Stimulated activated CD4-positive, alpha-beta T cell treated with anti-CD3 and anti-CD28 coated beads, Interleukin-1b, Interleukin-23, amount 100 ng/mL, for 48 hours (primary cell): ENCODE results near the gene APCS.

ENCODE experiments used
- DNase-seq: peaks from one replicate; pipeline ENCODE4 v3.0.0-alpha.2; 2020

Gene APCS, protein sequence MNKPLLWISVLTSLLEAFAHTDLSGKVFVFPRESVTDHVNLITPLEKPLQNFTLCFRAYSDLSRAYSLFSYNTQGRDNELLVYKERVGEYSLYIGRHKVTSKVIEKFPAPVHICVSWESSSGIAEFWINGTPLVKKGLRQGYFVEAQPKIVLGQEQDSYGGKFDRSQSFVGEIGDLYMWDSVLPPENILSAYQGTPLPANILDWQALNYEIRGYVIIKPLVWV

DNA sequence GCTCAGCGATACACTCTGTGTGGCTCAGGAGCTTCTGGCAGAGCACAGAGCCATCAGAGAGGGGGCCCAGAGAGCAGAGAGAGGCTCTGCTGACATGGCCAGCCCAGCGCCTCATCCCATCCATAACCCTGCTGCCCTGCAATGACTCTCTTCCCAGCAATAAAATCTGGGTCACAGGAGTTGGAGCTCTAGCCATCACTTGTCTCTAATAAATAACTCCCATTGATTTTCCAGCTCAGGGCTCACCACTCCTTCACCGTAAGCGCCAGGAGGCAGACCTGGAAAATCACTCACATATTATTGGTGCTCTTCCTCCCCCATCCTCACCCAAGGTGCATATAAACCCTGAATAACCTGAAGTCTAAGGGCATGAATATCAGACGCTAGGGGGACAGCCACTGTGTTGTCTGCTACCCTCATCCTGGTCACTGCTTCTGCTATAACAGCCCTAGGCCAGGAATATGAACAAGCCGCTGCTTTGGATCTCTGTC lies at the start of gene APCS:
APCS (plus strand) TSS at position 366 of the 491 bp plus-strand sequence; CDS start at position 462, 96 bp downstream.
- DNase-seq = no peak

DNA sequence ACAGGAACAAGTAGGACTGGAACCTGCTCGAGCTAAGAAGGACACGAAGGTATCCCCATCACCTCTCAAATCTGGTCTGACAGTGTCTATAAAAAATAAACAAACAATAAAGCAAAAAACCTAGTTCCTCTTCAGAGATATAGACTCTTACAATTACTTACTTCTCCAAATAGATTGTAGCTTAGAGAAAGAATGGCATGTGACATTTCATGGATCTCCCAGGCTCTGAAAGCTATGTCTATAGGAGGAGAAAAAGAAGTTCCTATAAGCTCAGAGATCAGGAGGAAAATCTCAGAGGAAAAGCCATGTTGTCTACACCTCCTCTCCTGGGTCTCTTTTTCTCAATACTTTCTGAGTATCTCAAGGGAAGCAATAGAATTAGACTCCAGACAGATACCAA lies 39.5 kb upstream of the APCS start:
- DNase-seq = no peak

DNA sequence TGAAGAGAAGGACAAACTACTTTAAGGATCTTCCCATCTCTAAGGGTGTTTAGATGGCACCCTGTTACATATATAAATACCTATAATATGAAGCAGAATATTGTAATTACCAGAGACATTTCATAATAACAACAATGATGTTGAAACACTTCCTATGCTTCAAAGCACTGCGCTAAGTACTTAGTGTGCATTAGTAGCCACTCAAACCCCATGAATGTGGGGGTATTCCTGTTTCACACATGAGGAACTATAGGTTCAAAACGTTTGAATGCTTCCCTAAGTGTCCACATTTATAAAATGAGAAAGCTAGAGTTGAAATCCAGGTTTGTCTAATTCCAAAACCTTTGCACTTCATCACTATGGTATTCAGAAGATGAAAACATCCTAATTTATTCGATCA lies 33.4 kb upstream of the APCS start:
- no peak for DNase-seq

DNA sequence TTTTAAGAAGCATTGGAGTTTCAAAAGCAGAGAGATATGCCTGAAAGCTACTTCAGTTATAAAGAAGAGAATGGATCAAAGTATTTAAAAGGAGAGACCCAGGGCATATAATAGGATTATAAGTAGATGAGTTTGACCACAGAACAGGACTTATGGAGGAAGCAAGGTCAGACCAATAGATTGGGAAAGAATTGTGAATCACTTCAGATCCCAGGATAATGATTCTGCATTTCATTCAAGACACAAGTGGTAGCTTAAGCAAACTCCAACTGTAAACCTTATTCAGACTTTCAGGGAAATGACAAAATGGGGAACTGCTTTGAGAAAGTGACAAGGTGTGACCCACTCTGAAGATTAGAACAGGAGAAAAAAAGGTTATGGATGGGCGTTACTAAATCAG lies 32.9 kb upstream of the APCS start:
- no peak for DNase-seq

DNA sequence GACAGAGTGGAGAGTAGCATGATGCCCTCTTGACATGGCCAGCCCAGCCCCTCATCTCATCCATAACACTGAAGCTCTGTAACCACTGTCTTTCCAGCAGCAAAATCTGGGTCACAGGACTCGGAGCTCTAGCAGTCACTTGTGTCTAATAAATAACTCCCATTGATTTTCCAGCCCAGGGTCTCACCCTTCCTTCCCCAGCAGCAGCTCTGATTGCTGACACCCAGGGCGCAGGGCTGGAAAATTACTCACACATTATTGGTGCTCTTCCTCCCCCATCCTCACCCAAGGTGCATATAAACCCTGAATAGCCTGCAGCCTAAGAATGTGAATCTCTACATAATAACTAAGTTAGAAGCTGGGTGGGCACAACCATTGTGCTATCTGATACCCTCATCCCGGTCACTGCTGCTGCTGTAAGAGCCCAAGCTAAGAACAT lies 30.7 kb upstream of the APCS start:
- no peak for DNase-seq

DNA sequence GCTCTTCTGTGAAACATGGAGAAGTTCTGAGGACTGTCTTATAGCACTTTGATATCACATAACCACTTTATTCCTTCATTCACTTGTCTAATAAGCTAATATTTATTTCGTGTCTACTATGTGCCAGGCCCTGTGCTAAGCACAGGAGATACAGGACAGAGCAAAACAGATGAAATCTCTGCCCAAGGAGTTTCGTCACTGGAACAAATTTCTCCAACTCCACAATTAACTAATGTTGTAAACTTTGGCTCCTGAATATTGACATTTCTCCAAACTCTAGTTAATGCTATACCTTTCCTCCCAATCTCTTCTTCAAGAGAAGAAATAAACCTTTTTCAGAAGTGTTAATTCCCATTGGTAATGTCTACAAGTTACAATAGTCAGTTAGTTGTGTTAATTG lies 27.0 kb upstream of the APCS start:
- no peak for DNase-seq

DNA sequence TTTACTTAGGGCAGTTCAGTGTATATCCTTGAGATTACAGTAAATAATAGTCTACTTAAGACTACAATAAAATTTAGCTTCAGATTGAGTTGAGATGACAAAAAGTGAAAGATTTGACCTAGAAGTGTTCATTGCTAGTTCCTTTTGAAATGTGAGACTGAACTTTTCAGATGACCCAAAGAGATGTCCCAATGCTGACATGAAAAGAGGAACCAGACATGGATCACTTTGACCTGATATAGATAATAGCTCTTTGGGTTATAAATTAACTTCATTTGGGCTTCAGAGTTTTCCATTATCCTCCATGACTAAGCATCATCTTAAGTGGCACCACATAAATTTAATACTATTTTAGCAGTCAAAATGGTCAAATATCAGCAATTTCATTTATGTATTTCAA lies 26.1 kb upstream of the APCS start:
- no peak for DNase-seq

DNA sequence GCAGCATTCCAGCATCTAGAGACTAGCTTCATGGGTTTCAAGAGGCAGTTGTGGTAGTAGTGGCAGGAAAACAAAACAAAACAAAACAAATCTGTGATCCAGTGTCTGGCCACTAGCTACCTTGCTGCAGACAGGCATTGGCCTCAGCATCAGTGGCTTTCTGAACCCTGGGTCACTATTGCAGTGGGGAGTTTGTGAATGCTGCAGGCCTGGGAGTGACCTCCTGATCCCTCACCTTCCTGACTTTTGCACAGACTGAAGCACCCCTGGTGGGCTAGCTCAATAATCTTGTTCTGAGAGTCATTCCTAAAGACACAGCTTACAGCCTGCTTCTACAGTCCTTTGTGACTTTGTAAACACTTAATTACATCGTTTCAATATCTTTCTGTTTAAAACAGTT lies 24.9 kb upstream of the APCS start:
- no peak for DNase-seq

DNA sequence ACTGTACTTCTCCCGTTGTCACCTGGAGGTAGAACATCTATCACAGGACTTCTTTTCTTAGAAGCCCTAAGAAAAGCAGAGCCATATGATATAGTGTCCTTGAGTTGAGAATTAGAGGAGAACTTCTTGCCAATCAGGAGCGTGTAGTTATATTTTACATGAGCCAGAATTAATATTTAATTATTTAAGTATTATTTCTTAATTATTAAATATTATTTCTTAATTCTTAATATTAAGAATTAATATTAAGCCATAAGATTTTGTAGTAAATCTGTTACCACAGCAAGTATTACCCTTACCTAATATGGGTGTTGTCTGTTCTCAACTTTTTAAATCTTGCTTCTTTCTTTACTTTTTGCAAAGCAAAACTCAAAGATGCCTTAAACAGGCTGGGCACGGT lies 10.2 kb upstream of the APCS start:
- no peak for DNase-seq

DNA sequence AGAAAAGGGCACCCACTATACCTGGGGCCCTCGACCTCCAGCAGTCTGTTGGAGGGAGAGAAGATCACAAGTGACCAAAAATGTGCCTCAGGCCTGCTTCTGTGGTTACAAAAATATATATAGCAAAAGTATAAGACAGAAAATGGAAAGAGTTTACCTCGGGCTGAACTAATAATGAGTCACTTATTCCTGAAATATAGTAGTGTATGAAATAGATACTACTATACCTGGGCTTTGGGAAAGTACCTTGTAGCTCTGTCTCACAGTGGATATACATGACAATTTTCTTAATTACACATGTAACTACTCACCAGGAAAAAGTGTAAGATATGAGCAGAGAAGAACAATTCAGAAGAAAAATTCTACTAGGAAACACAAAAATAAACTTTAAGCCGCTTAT lies 7.3 kb upstream of the APCS start:
- no peak for DNase-seq

DNA sequence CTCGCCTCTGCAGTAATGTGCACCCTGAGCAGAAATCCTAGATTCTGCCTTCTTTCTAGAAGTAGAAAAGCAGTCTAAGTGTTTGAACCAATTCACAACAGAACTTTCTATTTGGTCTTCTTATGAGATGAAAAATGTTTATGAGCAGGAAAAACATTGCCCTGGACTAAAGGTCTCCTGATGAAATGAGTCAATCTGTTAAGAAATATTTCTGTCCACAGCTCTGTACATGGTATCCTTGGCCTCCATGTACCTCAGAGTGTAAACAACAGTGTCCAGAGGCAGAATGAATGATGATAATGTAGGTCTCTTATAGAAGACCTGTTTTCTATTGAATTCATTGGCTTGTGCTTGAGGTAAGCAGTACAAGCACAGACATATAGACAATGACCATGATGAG lies 6.2 kb upstream of the APCS start:
- DNase-seq = no peak

DNA sequence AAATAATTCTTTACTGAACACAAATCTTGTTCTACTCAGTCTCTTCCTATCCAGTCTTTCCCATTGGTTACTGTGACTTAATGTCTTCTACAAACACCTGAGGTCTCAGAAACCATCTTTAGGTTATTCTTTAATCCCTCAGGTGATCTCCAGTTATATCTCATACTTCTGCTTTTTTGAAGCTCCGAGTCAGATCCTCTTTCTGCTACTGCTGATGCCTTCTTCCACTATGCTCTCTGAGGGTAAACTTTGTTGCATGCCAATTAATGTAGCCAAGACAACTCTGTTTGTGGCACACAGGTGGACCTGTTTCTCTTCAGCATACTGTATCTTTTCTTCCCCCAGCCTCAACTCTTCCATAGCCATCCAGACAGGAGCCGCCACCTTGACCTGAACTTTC lies 3.1 kb upstream of the APCS start:
- no peak for DNase-seq

DNA sequence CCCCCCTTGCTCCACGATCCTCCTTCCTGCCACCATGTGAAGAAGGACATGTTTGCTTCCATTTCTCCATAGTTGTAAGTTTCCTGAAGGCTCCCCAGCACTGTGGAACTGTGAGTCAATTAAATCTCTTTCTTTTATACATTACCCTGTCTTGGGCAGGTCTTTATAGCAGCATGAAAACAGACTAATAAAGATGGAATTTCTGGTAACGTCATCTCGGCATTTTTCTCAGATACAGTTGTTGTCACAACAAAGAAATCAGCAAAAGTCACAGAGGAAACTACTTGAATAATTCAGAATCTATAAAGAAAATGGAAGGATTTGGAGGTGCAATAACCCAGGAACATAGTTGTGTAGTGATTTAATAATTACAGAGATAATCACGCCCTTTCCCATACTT lies 4.4 kb downstream of the APCS start:
- DNase-seq = no peak

DNA sequence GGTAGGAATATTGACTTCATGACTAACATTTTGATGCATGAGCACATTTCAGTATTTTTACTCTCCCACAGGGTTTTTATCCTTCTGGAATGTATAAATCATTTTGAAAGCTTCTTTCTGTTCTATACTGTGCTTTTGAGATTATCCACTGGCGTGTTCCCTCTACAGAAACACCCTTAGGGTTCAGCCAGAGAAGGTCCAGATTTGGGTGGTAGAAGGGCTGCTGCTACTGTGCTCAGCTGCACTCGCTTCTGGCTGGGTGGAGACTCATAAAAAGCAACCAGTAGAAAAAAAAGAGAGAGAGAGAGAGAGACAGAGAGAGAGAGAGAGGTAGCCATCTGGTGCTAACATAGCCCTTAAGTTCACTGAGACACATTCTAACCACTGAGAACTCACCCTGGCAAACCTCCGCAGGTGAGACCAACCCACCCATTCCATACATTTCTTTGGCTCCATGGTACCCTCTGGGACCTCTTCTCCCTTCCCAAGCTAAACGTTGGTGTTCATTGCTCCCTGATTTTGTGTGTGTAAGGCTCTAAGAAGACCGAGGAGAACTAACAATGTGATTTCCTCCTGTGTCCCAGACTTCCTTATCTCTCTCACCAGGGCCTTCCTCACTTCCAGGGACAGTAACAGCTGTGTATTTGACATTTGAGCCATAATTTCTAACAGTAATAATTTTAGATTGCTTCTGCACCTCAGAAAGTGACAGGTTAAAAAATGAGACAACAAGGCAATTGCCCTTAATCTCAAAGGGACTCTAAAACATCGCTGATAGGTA lies 7.2 kb downstream of the APCS start:
- no peak for DNase-seq

DNA sequence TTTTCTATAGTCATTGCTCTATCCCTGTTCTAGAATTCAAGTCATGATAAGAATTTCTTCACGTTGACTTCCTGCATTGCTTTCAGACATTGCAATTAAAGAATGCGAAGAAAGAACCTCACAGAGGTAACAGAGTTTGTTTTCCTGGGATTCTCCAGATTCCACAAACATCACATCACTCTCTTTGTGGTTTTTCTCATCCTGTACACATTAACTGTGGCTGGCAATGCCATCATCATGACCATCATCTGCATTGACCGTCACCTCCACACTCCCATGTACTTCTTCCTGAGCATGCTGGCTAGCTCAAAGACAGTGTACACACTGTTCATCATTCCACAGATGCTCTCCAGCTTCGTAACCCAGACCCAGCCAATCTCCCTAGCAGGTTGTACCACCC lies 10.6 kb downstream of the APCS start:
- DNase-seq = no peak

DNA sequence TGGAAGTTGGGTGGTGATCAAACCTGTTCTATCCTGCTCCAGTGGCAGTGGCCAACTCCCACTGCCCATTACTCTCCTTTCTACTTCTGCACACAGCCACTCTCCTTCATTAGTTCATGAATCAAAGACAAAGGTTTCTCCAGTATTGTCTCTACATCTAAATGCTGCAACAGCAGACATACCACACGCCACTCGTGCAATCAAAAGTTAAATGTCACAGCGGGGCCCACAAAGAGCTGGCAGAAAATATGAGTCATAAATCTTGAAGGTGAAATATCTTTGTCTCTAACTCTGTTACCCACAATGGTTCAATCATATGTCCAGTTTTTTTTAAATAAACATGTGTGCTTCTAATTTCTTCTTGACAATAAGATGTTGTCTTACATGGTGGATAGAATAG lies 13.3 kb downstream of the APCS start:
- no peak for DNase-seq

DNA sequence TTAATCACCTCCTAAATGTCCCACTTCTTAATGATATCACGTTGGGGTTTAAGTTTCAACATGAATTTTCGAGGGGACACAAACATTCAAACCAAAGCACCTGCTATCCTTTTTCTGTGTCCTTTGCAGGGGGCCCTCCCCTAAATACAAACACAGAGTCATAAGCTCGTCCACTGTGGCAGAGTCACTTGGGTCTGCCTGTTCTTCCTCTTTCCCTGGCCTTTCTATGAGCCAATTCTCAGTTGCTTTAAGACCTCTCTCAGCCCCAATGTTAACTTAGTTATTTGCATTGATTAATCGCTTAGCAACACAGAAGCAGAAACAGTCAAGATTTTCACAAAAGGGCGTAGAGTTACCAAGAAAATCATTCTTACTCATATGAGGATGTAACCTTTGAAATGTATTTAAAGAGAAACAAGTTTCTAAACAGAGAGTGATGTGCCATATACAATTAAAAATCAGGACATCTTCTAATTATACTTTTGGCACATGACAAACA lies 14.9 kb downstream of the APCS start:
- no peak for DNase-seq

DNA sequence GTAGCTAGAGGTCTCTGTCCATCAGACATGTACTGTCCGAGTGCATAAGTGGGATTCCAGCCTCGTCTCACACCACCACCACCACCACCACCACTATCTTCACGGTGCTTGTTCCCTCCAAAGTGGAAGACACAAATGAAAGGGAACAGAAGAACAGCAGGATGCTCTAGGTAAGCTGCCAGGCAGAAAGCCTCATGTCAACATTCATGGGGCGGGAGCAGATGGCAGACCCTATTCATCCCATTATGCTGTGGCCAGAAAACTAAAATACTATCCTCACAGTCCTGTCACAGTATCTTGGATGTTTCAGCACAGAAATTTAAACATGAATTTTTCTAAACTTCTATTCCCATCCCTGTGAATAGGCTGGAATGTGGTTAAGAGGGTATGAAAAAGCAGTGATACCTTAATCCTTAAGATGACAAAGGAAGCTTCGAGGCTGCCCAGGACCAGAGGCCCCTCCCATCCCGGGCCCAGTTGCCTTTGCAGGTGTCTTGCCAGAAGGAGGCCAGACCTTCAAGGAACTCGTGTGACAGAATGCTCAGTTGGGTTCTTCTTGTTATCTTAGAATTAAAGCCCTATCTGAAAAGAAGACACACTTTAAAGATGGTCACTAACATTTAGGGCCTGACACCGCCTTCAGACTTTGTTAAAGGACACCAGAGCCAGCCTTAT lies 24.7 kb downstream of the APCS start:
- no peak for DNase-seq

DNA sequence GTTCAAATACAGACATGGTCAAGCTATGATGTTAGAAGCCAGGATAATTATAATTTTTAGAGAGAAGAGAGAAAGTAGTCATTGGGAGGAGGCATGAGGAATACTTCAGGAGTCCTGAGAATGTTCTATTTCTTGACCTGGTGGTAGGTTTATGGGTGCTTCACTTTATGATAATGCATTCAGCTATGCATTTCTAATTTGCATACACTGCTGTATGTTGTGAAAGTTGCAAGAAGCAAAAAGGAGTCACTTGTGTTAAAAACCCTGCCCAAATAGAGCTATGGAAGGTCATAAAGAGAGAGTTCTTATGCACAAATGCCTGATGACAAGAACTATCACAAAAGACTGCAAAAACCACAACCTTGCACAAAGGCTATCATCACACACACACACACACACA lies 45.3 kb downstream of the APCS start:
- DNase-seq = no peak
